ENCODE measurements around the gene RHOT2. TPM values are rescaled to one million over a fixed set of nuclear protein-coding genes. Genes with fewer than 3 reads are reported as not detected.
A peak's percentile ranks its signal among the peaks of the same experiment; 100 is the strongest.

RHOT2 gene
- total RNA-seq, 1 donor: 44.0 TPM

DNA sequence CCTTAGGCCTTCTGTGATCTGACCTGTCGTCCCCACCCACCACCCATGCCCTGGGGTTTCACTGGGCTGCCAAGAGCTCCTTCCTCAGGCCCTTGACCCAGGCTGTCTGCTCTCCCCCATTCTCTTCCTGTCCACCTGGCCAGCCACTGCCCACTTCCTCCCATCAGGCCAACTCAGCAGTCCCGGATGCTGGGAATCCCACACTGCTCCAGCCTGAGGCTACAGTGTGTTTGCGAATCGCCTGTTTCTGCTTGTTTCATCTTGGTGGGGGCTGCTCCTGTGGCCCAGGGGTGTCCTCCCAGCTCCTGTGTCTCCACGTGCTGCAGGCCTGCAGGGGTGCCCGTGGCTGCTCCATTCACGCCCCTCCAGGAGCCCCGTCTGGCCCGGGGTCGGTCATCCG, 46.1 kb downstream of the RHOT2 start:
- DNase-seq (ENCODE audit: low read depth): no peak
- no peak overlapping the region for H3K4me3 ChIP-seq (ENCODE audit: low read depth, low read length)
- TF ChIP-seq, protein P1, sequence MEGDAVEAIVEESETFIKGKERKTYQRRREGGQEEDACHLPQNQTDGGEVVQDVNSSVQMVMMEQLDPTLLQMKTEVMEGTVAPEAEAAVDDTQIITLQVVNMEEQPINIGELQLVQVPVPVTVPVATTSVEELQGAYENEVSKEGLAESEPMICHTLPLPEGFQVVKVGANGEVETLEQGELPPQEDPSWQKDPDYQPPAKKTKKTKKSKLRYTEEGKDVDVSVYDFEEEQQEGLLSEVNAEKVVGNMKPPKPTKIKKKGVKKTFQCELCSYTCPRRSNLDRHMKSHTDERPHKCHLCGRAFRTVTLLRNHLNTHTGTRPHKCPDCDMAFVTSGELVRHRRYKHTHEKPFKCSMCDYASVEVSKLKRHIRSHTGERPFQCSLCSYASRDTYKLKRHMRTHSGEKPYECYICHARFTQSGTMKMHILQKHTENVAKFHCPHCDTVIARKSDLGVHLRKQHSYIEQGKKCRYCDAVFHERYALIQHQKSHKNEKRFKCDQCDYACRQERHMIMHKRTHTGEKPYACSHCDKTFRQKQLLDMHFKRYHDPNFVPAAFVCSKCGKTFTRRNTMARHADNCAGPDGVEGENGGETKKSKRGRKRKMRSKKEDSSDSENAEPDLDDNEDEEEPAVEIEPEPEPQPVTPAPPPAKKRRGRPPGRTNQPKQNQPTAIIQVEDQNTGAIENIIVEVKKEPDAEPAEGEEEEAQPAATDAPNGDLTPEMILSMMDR (IDR thresholded peaks at IDR 0.05; ENCODE audit: insufficient read depth, low read depth, low read length): no peak

DNA sequence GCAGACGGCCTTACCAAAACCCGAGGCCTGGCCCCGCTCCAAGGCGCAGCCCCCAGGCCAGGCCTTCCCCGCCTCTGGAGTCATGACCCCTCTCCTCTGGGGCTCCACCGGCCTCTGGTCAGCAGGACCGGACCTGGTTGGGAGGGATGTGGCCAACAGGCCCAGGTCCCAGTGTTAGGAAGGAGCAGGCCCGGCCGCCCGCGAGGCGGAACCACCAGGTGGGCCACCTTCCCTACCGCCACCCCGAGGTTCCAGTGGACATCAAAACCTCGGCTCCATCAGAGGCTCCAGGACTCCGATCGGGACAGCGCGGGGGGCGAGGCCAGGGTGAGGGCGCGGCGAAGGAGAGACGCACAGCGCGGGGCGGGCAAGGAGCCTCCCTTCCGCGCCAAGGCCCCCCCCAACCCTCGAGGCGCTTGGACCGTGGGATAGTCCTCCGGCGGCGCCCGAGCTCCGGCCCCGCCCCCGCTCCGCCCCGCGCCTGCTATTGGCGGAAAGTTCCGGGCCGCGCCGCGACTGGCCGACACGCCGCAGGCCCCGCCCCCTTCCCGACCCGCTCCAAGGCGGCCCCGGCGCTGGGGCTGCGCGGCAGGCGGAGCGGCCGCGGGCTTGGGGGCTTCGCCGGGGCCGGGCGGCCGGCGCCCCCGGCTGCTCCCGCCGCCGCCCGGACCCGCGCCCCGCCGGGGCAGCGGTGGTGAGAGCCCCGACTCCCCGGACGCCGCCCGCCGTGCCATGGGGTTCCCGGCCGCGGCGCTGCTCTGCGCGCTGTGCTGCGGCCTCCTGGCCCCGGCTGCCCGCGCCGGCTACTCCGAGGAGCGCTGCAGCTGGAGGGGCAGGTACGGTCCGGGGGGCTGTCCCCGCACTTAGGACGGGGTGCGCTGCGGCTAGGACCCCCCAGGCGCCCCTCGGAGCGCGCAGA, 46.9 kb downstream of the RHOT2 start, which contains the start of gene METRN:
Gene METRN (plus strand): TSS at position 561 of the 919 bp plus-strand sequence. CDS start 172 bp downstream, at position 733.
- TF ChIP-seq, protein P1 (IDR thresholded peaks at IDR 0.05; ENCODE audit: insufficient read depth, low read depth, low read length): no peak
- H3K4me3 ChIP-seq (ENCODE audit: low read depth, low read length): peak within 1 kb of the TSS; percentile 66
- peak; percentile 87 for DNase-seq (ENCODE audit: low read depth)

DNA sequence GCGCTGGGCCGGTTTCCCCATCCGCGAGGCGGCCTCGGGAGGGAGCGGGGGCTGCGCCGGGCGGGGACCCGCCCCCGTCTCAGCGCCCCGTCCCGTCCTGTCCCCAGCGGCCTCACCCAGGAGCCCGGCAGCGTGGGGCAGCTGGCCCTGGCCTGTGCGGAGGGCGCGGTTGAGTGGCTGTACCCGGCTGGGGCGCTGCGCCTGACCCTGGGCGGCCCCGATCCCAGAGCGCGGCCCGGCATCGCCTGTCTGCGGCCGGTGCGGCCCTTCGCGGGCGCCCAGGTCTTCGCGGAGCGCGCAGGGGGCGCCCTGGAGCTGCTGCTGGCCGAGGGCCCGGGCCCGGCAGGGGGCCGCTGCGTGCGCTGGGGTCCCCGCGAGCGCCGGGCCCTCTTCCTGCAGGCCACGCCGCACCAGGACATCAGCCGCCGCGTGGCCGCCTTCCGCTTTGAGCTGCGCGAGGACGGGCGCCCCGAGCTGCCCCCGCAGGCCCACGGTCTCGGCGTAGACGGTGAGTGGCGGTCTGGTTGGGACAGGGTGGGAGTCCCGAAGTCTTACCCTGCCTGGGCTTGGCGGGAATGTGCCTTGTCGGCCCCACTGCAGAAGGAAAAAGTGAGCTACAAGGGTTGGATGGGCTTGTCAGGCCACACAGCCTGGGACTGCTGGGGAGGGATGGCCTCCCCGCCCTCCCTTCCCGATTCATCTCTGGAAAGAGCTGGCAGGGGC, 47.7 kb downstream of the RHOT2 start:
- peak overlapping the region; percentile 66 for H3K4me3 ChIP-seq (ENCODE audit: low read depth, low read length)
- DNase-seq (ENCODE audit: low read depth): peak; percentile 27
- TF ChIP-seq, protein P1 (IDR thresholded peaks at IDR 0.05; ENCODE audit: insufficient read depth, low read depth, low read length): no peak

DNA sequence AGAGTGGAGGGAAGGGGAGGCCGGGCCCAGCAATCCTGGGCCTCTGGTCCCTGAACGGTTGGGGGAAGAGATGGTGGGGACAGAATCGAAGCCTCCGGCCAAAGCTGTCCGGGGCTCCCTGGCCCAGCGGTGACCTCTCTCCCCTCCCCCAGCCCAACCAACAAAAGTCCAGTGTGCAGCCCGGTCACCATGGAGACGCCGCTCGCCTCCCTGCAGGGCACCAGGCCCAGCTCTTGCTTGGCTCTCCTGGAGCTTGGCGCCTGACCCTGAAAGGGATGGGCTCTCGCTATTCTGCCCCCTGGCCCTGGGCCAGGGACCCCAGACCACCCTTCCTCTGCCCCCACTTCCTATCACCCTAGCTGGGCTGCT, 48.3 kb downstream of the RHOT2 start:
- TF ChIP-seq, protein P1 (IDR thresholded peaks at IDR 0.05; ENCODE audit: insufficient read depth, low read depth, low read length): no peak
- peak; percentile 31 for DNase-seq (ENCODE audit: low read depth)
- H3K4me3 ChIP-seq (ENCODE audit: low read depth, low read length): peak overlapping the region; percentile 55

DNA sequence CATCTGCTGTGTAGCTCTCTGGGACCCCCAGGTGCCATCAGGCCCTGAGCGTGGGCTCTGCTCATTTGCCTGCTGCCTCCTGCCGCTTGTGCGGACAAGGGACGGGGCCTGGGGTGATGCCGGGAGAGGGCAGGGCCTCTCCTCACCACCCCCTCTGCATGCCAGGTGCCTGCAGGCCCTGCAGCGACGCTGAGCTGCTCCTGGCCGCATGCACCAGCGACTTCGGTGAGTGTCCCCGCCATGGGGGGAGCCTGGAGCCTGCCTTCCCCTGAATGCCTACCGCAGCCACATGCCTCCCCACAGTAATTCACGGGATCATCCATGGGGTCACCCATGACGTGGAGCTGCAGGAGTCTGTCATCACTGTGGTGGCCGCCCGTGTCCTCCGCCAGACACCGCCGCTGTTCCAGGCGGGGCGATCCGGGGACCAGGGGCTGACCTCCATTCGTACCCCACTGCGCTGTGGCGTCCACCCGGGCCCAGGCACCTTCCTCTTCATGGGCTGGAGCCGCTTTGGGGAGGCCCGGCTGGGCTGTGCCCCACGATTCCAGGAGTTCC, 48.9 kb downstream of the RHOT2 start:
- DNase-seq (ENCODE audit: low read depth): no peak

More for the DNA sequence above, 48.9 kb downstream of the RHOT2 start:
- H3K4me3 ChIP-seq (ENCODE audit: low read depth, low read length): no peak overlapping the region
- TF ChIP-seq, protein P1 (IDR thresholded peaks at IDR 0.05; ENCODE audit: insufficient read depth, low read depth, low read length): no peak
